Measurements from ENCODE around the gene TLL1.

The TLL1 gene

DNA sequence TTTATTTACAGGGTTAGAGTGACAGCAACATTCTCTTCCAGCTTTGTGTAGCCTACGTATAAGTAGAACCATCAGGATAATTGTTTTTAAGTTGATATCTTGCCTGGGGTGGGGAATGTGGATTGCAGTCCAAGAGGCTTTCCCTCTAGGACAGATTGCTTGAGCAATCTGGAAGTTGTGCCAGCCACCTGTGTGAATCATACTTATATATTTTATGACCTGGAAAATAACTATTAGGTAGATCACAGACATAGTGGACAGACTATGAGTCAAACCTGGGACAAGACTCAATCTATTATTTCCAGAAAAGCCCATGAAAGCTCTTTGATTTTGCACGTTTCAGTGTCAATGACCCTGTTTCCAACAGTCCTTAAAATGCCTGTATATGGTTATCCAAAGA is 98.9 kb downstream of the TLL1 start:
- DNase-seq (ENCODE audit: low read depth), result peak; percentile 8

DNA sequence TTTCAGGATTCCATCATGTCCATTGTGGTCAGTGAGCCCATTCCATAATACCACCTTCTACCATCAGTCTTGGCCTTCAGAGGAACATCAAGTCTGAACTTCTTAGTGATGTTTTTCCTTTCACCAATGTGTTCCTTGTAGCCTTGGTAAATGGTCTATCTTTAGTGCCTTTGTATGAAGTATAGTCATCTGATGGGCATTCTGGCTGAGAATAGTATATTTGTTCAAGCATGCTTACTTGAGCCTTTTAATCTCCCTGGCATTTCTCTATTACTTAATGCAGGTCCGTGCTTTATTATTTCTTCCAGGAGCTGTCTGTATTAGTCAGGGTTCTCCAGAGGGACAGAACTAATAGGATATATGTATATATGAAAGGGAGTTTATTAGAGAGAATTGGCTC is 99.7 kb downstream of the TLL1 start:
- no peak for DNase-seq (ENCODE audit: low read depth)

DNA sequence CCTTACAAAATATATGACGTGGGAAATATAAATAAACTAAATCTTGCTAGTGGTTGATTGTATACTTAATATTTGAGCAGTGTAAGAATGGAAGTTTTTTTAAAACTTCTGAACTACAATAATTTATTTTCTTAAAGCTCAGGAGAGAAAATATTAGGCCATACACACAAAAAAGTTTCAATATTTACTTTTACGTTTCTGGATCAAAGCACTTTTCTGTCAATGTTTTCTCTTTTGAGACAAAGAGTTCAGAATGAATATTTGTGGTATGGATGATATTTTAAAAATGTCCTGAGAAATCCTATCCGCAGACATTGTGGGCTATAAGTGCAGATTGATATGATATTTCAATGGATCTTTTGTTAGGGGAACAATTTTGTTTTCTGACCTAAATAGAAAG is 109.9 kb downstream of the TLL1 start:
- DNase-seq (ENCODE audit: low read depth), result no peak

DNA sequence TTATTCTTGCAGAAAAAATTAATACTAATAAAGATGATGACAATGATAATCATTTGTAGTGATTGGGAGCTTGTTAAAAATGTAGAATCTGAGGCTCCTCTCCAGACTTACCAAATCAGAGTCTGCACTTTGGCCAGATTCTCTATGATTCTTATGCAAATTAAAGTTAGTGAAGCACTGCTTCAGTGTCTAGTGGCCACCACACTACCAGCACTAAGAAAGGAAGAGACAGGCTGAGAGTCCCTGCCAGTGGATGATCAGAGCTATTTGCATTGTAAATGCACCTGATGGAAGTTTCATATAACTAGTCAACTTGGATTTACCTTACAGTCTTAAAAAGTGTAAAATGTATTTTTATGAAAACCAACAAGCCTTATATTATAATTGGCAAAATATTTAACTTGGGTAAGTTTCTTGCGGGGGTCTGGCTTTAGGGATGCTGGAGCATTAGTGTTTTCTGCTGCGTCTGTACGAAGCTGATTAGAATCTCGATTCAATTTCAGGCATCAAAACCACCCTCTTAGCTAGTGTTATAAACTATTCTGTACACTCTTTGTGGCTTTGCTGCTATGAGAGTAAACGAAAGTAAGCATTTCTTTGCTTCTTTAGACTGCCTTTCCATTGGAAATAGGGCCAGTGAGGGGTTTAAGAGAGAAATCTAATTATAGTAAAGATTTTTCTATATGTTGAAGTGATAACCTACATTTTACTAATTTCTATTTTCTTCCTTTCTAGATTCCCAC is 114.1 kb downstream of the TLL1 start:
- DNase-seq (ENCODE audit: low read depth), result no peak

DNA sequence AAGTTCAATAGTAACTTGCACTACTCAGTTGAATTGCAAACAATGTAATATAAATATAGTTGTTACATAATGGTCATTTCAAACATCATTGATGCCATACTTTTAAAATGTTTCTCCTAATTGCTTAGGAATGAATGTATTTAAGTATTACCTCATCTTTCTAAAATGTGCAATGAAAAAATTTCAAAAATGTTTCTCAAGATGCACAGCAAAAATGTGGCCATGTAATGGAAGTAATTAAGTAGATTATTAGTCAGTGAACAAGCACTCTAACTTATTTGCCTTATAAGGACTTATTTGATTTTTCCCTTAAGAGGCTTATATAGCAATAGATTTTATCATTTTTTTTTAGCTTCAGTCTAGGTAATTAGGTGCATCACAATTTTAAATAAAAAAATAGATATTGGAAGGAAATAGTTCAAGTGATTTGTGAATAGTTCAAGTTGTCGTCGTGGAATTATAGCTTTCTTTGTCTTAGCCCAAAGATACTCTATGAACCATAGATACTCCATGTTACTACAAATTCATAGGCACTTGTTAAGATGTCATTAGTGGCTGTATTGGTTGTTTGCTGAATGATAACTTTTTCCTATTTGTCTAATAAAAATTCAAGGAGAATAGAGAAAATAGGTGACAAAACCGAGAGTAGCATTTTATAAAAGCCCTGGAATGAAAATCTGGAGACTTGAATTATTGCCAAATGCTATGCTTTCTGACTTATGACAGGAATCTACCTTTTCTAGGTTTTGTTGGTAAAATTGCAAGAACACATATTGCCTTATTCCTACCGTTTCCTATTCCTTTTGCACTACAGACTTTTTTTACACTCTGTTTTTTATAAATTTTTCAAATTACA is 118.5 kb downstream of the TLL1 start:
- DNase-seq (ENCODE audit: low read depth), result peak; percentile 30

DNA sequence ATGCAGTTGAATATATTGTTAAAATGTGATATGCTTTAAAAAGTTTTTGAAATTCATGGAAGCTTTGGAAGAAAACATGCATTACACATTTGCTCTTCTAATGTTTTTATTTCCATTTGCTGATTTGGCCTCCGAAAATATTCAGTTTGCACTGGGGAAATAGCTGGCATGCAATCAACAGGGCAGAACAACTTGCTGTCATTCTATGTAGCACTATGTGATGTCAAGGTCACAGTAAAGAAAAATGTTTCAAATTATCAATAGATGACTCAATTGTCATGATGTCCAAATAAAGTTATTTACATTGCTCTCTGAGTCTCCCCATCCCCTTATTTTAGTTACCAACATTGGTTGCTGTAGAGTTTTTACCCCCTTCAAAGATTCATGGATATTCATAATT is 119.2 kb downstream of the TLL1 start:
- DNase-seq (ENCODE audit: low read depth), result no peak

DNA sequence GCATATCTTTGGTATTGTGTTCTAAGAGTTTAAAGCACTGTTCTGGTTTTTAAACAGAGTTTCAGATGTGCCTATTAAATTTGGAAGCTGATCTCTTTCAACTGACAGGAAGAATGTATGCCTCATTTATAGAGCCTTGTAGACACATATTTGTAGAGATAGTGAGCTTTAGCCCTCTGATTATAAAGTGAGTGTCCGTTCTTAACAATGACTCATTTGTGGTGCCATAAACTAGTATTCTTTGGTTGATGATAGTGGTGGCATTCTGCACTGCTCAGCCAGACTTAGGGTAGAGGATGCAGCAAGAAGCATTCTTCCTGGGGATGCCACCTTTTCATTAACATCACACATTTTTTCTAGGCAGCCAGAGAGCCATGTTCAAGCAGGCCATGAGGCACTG is 121.7 kb downstream of the TLL1 start:
- peak; percentile 28 for DNase-seq (ENCODE audit: low read depth)

DNA sequence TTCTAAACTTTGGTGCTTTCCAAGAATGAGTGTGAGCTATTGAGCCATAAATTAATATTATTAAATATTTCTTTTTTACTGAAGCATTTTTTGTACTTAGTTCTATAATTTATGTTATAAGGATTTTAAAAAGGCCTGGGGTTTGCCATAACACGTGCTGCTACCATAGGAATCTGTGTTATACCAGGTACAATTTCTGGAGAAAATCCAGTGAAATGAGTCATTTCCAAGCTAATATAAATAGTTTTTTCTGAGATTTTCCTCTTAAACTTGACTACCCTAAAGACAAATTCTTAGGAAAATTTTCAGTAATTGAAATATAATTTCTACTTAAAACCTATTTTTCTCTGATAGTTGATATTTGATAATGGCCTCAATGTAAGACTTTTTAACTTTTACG is 130.8 kb downstream of the TLL1 start:
- peak; percentile 25 for DNase-seq (ENCODE audit: low read depth)

DNA sequence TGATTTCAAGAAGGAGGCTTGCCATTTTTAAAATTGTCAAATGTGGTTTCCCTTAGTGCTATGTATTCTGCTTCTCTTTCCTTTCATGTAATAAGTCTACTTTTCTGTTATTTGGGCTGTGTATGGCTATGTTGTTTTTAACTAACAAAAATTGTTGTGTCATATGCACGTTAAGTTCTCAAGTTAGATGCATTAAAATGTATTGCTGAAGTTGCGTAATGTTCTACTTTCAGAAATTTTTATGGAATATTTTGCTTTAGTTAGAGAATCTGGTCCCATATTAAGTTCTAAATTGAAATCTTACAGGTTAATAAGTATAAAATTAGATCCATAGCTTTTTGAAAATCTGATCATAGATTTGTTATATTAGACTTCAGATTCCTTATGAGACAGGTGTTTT is 133.2 kb downstream of the TLL1 start:
- DNase-seq (ENCODE audit: low read depth), result no peak

DNA sequence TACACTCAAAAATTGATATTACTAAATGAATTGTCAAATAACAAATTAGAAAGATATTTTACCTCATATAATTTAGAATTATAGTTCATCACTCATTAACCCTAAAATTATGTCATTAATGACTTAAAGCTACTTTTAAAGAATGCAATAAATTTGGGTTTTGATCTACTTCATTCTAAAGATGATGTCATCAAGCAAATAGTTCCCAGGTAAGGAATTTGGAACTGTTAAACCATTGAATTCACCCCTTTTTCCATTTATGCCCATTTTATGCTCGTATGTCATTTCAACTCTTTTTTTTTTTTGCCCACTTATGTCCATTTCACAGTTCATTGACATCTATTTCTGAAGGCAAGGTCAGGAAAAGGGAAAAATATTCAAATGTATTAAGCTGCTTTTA is 135.5 kb downstream of the TLL1 start:
- no peak for DNase-seq (ENCODE audit: low read depth)

DNA sequence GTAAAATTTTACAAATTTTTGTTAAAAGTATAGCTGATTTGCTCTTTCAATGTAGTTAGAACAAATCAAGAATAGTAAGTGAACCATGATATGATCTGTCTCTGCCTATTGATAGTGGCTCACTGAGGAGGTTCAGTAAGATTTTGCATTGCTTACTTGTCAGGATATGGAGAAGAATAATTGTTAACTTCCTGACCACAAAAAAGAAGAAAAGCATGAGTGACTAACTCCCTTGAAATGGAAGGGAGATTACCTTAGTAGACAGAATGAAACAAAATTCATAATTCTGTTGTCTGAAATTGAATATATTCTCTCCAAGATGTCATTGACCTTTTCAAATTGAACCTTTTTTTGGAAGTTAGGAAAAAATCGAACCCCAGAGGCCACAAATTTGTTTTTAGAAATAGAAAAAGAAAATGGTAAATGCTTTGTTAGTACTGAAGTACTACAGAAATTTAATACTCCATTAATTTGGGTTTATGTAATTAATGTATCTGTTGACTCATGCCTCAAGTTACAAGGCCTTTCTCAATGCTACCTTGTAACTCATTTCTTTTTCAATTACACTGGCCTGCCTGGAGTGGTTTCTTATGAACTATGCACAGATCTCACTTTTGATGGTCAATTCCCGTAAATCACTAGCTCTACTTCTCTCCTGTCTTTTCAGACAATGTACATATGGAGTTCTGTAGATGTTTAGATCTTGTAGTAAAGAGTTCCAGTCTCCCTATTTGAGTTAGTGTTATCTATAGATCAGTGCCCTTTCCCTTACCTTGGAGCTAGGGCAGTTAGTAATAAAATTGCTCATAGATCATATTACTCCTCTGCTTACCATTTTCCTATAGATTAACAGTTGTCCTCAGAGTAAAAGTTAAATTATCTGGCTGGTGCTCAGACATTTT is 139.3 kb downstream of the TLL1 start:
- DNase-seq (ENCODE audit: low read depth), result peak; percentile 50

DNA sequence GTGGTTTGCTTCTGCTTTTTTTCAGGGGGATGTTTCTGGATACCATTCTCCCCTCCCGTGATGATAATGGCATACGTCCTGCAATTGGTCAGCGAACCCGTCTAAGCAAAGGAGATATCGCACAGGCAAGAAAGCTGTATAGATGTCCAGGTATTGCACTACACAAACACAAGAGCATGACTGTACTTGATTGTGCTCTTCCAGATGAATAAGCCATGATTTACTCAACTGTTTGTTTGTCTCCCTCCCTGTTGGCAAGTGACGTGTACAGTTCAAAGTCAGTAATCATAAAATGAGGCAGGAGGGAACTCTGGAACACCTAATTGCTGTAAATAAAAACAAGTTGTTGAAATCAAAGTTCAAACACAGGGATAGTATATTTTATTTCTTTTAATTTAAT is 141.4 kb downstream of the TLL1 start:
- DNase-seq (ENCODE audit: low read depth), result no peak

DNA sequence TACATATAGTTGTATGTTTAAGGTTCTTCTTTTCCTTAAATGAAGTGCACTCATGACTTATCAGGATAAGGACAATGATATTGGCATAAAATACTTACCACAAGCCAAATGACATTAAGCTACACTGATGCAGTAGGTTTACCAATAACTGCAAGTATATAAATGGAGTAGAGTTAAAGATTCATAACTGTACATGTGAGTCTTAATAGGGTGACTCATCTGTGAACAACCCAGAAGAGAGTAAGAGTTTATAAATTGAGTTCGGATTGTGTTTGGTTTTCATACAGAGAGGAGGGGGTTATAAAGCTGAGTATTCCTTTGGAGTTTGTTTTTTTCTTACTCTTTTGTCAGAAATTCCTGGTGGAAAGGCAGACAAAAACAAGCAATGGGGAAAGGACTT is 144.8 kb downstream of the TLL1 start:
- DNase-seq (ENCODE audit: low read depth), result peak; percentile 13

DNA sequence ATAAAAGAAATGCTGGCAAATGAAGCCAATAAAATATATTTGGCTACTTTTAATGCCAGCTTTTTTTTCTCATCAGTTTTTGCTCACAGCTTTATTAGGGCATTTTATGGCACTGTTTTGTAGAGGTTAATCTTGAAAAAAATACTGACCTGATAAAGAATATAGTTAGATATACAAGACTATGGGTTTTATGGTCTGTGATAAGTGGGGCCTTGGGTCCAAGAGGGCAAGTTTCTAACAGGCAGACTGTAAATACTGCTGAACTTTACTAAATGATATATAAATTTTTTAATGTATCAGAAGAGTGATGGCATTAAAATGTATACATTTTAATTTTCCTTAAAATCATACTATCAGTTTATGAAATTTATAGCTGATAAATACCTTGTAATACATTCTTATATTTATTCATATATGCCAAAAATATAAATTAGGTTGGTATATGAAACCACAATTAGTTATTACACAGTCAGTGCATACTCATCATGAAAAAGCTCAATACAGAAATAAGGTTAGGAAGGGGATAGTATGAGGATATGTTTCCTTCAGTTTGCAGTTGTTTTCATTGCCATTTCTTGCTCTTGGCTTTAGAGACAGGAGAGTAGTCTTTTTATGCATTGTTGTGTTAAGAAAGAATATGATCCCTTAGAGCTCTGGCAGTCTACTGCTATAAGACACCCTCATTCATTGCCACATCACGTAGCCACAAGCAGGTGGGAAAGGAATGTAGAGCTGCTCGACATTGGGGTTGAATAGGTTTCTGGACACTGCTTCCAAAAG is 146.6 kb downstream of the TLL1 start:
- no peak for DNase-seq (ENCODE audit: low read depth)

DNA sequence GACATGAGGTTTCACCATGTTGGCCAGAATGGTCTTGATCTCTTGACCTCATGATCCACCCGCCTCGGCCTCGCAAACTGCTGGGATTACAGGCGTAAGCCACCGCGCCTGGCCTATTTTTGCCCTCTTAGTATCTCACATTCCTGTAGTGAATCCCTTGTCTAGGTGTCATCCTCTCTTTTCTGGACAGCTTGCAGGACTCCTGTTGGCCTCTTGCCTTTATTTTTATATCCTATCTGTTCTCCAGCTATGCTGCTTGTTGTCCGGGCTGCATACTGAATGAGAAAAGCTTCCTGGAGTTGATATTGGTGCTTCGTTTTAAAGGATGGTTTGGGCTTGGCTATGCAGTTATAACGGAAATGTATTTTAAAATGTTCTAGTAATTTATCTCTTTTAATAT is 148.6 kb downstream of the TLL1 start:
- DNase-seq (ENCODE audit: low read depth), result no peak

DNA sequence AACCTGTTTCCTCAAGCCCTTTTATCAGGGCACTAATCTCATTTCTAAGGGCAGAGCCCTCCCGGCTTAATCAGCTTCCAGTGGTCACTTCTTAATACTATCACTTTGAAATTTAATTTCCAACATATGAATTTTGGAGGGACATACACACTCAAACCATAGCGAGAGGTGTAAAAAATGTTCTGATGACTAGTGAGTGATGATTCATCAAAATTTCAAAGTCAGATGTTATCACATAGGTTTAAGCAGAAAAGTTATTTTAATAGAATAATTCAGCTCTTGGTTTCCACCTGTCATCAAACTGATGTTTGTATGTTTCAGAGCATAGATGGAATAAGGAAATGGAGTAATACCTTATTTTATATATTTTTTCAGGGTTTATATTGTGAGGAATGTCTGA is 161.9 kb downstream of the TLL1 start:
- DNase-seq (ENCODE audit: low read depth), result no peak

DNA sequence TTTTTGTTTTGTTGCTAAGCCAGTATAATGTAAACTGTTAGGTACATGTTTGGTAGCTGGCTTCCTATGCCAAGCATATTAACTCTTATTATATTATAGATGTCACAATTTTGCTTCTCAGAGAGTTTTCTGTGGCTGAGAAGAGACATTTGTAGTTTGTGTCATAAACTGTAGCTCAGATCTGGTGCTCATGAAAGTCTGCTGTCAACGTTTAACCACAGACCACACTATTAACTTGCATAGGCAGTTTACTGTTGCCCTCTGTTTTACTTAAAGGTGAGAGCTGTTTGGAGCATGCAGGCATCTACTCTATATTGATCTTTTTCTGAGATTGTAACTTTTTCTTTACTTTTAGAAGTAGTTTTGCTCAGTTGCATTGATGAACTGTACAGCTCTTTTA is 166.8 kb downstream of the TLL1 start:
- DNase-seq (ENCODE audit: low read depth), result no peak

DNA sequence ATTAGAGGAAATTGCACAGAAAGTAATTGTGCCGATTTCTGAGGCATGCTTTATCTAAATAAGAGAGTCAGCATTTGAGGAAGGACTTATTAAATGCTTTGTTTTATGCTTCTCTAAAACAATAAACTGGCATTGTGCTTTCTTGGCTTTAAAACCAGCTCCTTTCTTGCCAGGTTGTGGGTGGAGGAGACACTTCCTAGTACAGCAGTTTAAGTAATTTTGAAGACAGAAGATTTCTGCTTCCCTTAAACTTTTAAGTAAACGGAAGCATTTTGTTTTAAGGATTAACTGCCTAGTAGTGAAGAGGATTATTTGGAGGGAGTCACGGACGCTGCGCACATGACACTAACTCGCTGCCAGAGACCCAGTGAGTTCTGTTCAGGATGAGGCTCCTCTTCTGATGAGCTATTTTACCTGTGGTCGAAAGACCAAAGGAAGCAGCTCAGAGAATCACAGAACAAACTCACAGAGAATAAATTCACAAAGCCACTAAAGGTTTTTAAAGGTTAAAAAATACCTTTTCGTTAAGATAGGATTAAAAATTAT is 169.5 kb downstream of the TLL1 start:
- DNase-seq (ENCODE audit: low read depth), result no peak

DNA sequence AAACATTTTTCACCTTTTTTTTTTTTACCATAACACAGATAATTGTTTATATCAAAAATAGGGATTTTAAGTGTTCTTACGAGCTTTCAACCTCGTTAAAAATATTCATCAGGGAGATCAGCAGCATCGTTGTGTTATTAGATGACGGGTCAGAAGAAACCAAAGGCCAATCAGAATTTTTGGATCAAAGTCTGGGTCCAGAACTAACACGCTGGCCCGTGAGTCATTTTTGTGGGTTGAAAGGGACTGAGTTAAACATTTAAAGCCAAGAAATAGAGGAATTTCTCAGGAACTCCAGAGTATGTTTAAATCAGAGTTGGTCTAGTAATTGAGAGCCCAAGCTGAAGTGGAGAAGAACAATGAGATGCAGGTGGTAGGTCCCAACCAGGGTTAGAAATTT is 170.8 kb downstream of the TLL1 start:
- peak; percentile 1 for DNase-seq (ENCODE audit: low read depth)

DNA sequence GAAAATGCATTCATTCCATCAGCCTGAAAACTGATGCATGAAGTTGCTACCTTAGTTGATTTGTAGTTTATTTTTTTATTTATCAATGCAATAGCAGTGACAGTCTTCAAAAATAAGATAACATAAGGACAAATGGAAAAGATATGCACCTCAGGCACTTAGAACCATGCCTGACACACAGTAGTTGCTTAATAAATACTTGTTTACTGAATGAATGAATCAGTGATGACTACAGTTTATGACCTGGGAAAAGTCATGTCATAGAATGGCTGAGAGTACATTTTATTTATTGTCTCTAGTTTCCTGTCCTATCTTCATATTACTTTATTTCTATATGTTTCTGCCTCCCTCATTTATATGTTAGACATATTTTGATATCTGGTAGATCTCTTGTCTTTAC is 171.8 kb downstream of the TLL1 start:
- peak; percentile 22 for DNase-seq (ENCODE audit: low read depth)

DNA sequence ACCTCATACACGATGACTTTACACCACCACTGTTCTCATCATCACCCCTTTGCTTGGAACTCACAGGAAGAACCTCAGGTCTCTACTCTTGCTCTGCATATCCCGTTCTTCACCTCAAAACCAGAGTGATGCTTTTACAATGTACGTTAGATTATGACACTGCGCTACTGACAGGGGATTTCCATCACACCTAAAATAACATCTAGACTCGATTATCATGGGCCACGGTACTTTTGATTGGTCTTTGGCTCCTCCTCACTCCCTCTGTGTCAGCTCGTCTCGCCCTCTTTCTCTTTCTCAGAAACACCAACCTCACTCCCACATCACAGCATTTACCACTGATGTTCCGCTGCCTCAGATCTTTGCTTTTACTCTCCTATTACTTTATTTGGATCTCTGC is 172.4 kb downstream of the TLL1 start:
- no peak for DNase-seq (ENCODE audit: low read depth)

DNA sequence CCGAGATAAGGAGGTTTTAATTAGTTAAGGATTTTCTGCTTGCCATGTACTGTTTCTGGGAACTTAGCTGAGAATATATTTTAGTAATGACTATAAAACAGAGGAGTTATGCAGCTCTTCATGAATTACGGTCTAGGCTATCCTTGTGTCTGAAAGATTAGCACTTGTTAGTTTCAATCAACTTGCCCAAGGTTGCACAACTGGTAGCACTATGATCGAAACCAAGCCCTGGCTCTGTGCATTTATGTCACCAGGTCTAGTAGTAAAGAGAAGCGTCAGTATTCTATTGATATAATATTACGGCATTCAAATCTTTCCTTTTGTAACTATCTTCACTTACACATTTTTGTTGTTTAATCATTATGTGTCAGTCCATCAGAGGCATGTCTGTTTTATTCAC is 176.0 kb downstream of the TLL1 start:
- DNase-seq (ENCODE audit: low read depth), result no peak

All from ELR (cell line).